Lower leg skin (tissue), 3 donors: ENCODE data around the gene FNDC7.

Experiments used
- CTCF ChIP-seq, 3 donors: fragments of 450-650 bp; IDR thresholded peaks; one replicate each; pipeline ENCODE4 v1.5.1; 2016; ENCODE audit warnings: antibody characterized with exemption in 3 of 3, mild to moderate bottlenecking in 3 of 3, moderate library complexity in 2 of 3
- POLR2A ChIP-seq, 2 donors: fragments of 450-650 bp; IDR thresholded peaks; one replicate each; pipeline ENCODE4 v1.6.1; 2016 to 2017; ENCODE audit warnings: antibody characterized with exemption in 2 of 2, mild to moderate bottlenecking in 1 of 2, moderate library complexity in 1 of 2

DNA sequence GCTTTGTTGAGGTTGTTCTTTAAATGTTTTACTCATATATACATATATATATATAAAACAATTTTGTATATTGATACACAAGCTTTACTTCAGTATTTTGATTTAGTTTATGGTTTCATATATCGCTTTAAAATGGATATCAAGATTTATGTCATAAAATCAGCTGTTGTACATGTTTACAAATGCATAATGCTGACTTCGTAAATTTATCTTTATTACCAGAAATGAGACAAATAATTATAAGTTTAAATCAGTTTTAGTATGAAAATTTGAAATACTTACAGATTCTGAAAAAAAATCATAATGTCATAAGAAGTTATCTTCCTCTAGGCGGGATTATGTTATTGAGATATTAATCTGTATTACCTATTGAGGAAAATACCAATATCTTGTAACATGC lies 40.7 kb downstream of the FNDC7 start:
- no peak for TF ChIP-seq CTCF (IDR thresholded peaks at IDR 0.05)
- TF ChIP-seq POLR2A (IDR thresholded peaks at IDR 0.05), result no peak
